ENCODE results near the gene ASB15.

- TF ChIP-seq POLR2A (IDR thresholded peaks at IDR 0.05) (no peak), CTCF (IDR thresholded peaks at IDR 0.05) (no peak)
Measured at GRCh38 chr7:123661765-123662164, 60.1 kb downstream of the ASB15 start.
